Keratinocyte (primary cell): ENCODE measurements around the gene SAFB2.

ENCODE experiments used
- CTCF ChIP-seq, 3 experiments: IDR thresholded peaks in 1 of 3; conservative IDR thresholded peaks in 1 of 3; optimal IDR thresholded peaks in 1 of 3; 2 replicates in 2 of 3; 3 replicates in 1 of 3; pipeline versions ENCODE3 to v1.5.1; 2011; ENCODE audit warnings: low read length in 3 of 3, mild to moderate bottlenecking in 3 of 3, moderate library complexity in 2 of 3, control low read depth in 1 of 3, inconsistent platforms in 1 of 3; ENCODE audit not compliant: insufficient read depth in 2 of 3; ENCODE audit errors: extremely low read depth in 1 of 3
- EZH2 ChIP-seq: IDR thresholded peaks from one replicate; pipeline ENCODE4 v1.6.1; 2012; ENCODE audit warnings: inconsistent platforms, mild to moderate bottlenecking, low read length, moderate library complexity

- TF ChIP-seq CTCF (optimal IDR thresholded peaks at IDR 0.05 in 1 of 3, IDR thresholded peaks at IDR 0.05 in 1 of 3, conservative IDR thresholded peaks at IDR 0.05 in 1 of 3; ENCODE audit: extremely low read depth in 1 of 3, insufficient read depth in 2 of 3, low read length in 3 of 3), result no peak
- no peak for TF ChIP-seq EZH2
Measured at GRCh38 chr19:5560156-5560555, 62.4 kb downstream of the SAFB2 start.
